Astrocyte of the cerebellum (primary cell): ENCODE results near the gene THRB.

Source experiments
- DNase-seq: peaks from one replicate; pipeline ENCODE4 v3.0.0-alpha.2; 2011; ENCODE audit warnings: low read depth
- H3K4me3 ChIP-seq: 2 replicates; pipeline ENCODE4 v1.5.1; 2011; ENCODE audit warnings: mild to moderate bottlenecking, low read depth, low read length, moderate library complexity
- CTCF ChIP-seq: IDR thresholded peaks from 2 replicates; pipeline ENCODE4 v1.5.1; 2012; ENCODE audit warnings: low read length, low read depth, moderate library complexity, mild to moderate bottlenecking; ENCODE audit errors: missing control alignments
- in situ Hi-C: cut with HindIII; loops from 2 replicates; pipeline ENCODE4 v1.10.0; 2017; ENCODE audit warnings: low sequenced_read_pairs

The THRB gene

GRCh38 chr3:24184528-24185176 lies 310.0 kb downstream of the THRB start:
- in situ Hi-C loops, result no loop called here
- no peak for TF ChIP-seq CTCF
- no peak for DNase-seq
- no peak overlapping the region for H3K4me3 ChIP-seq

DNA sequence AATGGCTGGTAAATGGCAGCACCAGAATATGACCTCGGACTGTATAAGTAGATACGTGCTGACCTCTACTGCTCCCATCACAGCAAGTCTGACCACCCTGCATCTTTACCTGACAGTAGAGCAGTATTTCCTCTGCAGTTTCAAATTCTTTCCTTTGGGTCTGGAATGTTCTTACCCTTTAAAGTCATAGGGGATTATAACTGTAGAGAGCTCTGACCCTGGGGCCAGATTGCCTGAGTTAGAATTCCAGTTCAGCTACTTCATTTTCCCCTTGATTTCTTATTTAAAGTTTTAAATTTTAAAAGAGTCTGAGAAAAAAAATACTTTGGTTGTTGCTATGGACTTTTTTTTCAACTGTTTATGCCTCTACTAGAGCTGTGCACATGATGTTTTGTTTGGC lies 311.9 kb downstream of the THRB start:
- no peak for DNase-seq
- TF ChIP-seq CTCF, result no peak
- in situ Hi-C loops, result no loop called here
- no peak overlapping the region for H3K4me3 ChIP-seq

GRCh38 chr3:24181256-24181655 lies 313.4 kb downstream of the THRB start:
- no peak for TF ChIP-seq CTCF
- in situ Hi-C loops, result no loop called here
- DNase-seq, result no peak

DNA sequence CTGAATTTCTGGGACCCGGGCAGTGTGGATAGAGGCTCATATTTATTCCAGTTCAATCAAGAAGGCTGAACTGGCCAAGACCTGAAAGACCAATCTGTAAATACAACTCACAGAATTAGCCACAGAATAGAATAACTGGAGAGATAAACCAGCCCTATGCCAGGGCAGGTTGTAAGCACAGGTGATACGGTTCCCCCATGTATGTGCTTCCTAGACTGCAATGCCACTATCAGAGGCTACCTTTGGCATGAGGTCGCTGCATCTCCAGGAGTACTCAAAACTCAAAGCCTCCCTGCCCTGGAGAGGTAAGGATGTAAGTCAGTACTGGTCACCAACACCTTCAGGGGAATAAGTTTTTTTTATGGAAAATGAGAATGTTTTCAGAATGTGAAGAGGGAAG lies 314.0 kb downstream of the THRB start:
- TF ChIP-seq CTCF, result no peak
- H3K4me3 ChIP-seq, result no peak overlapping the region
- DNase-seq, result no peak
- in situ Hi-C loops, result no loop called here

More at GRCh38 chr3:24181256-24181655, 313.4 kb downstream of the THRB start:
- no peak overlapping the region for H3K4me3 ChIP-seq

DNA sequence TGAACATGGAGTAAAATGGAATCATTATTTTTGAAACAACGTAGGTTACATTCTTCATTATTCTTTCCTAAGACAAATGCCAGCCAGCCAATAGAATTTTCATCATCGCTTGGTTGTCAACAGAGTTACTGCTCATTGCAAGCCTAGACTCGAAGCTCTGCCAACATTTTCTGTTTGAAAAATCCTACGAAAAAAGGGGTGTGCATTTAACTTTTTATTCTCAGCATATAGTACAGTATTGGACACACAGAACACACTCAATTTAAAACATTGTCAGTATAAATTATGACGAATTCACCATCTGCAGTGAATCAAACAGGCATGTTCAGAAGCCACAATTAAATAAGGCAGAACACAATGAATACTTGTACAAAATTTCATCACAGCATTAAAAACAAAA lies 317.4 kb downstream of the THRB start:
- no peak for TF ChIP-seq CTCF
- DNase-seq, result no peak
- in situ Hi-C loops, result no loop called here

DNA sequence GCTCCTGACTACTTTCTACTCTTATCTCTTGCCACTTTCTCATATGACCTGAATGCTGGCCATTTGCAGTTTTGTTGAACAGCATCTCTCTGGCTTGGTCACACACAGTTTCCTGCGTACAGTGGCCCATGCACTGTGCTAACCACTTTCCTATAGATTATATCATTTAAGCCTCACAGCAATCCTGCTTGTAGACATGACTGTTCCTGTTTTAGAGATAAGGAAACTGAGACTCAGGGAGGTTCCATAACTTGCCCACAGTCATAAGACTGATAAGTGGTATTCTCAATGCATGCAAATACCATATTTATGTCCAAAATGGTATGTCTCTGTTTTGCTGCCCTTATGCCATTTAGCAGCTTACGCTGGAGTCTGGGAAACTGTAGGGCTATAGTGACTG lies 320.0 kb downstream of the THRB start:
- TF ChIP-seq CTCF, result no peak
- H3K4me3 ChIP-seq, result no peak overlapping the region
- no peak for DNase-seq
- in situ Hi-C loops, result no loop called here

More for the DNA sequence above, 317.4 kb downstream of the THRB start:
- H3K4me3 ChIP-seq, result no peak overlapping the region

DNA sequence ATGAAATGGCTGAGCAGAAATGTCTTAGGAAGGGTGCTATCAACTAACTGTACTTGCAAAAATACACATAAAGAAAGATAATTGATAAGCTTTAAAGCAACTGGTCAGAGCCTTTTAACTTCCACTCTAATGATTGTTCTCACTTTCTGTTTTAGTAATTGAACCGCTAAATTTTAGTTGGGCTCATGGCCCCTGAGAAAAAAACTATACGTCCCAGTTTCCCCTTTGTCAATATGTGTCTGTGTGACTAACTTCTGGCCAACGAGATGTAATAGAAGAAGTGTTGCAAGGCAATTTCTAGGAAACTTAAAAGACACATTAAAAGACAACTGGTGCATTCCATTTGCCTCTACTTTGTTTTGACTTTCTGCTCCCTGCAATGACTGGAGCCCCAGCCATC lies 325.7 kb downstream of the THRB start:
- DNase-seq, result no peak
- in situ Hi-C loops, result no loop called here
- TF ChIP-seq CTCF, result no peak
- H3K4me3 ChIP-seq, result no peak overlapping the region
